Measurements from ENCODE around the gene SLC24A3. TPM values are rescaled to one million over a fixed set of nuclear protein-coding genes. Genes with fewer than 3 reads are reported as not detected.
"Not testable (repeated sequence)": the region's sequence is repeated elsewhere in the genome, so short reads cannot be mapped to it uniquely, and the experiment has no call there.

The SLC24A3 gene
- total RNA-seq, 1 donor from 2014 or later: 13.5 TPM

- FAIRE-seq: no peak
Measured at GRCh38 chr20:19644085-19644484, 431.6 kb downstream of the SLC24A3 start.

GRCh38 chr20:19646963-19647362 is 434.5 kb downstream of the SLC24A3 start:
- no peak for DNase-seq (ENCODE audit: low spot score in 2 of 2)
- FAIRE-seq: no peak

More at GRCh38 chr20:19644085-19644484, 431.6 kb downstream of the SLC24A3 start:
- DNase-seq (ENCODE audit: low spot score in 2 of 2): no peak

GRCh38 chr20:19648024-19648423 is 435.6 kb downstream of the SLC24A3 start:
- DNase-seq (ENCODE audit: low spot score in 2 of 2): no peak
- no peak for FAIRE-seq

GRCh38 chr20:19649041-19649440 is 436.6 kb downstream of the SLC24A3 start:
- FAIRE-seq (no peak), DNase-seq (ENCODE audit: low spot score in 2 of 2) (no peak)

- FAIRE-seq: no peak
- no peak for DNase-seq (ENCODE audit: low spot score in 2 of 2)
Measured at GRCh38 chr20:19652591-19653026, 440.2 kb downstream of the SLC24A3 start.

GRCh38 chr20:19653327-19653726 is 440.9 kb downstream of the SLC24A3 start:
- no peak for FAIRE-seq
- no peak for DNase-seq (ENCODE audit: low spot score in 2 of 2)

GRCh38 chr20:19654921-19655320 is 442.5 kb downstream of the SLC24A3 start:
- no peak for DNase-seq (ENCODE audit: low spot score in 2 of 2)
- FAIRE-seq: no peak

- FAIRE-seq: no peak
- no peak for DNase-seq (ENCODE audit: low spot score in 2 of 2)
Measured at GRCh38 chr20:19658137-19658536, 445.7 kb downstream of the SLC24A3 start.

GRCh38 chr20:19659448-19659847 is 447.0 kb downstream of the SLC24A3 start:
- FAIRE-seq: no peak
- no peak for DNase-seq (ENCODE audit: low spot score in 2 of 2)

- FAIRE-seq: no peak
- DNase-seq (ENCODE audit: low spot score in 2 of 2): no peak
Measured at GRCh38 chr20:19660808-19661378, 448.5 kb downstream of the SLC24A3 start.

GRCh38 chr20:19661717-19662636 is 449.5 kb downstream of the SLC24A3 start:
- DNase-seq (ENCODE audit: low spot score in 2 of 2) (peak in 1 of 2 donors; percentile 39), FAIRE-seq (no peak)

GRCh38 chr20:19662637-19662995 is 450.2 kb downstream of the SLC24A3 start:
- DNase-seq (ENCODE audit: low spot score in 2 of 2) (no peak), FAIRE-seq (no peak)

- FAIRE-seq: no peak
- no peak for DNase-seq (ENCODE audit: low spot score in 2 of 2)
Measured at GRCh38 chr20:19668418-19668817, 456.0 kb downstream of the SLC24A3 start.

- FAIRE-seq (no peak), DNase-seq (ENCODE audit: low spot score in 2 of 2) (no peak)
Measured at GRCh38 chr20:19670829-19671228, 458.4 kb downstream of the SLC24A3 start.

GRCh38 chr20:19671374-19671773 is 458.9 kb downstream of the SLC24A3 start:
- FAIRE-seq: no peak

GRCh38 chr20:19672498-19672897 is 460.1 kb downstream of the SLC24A3 start:
- DNase-seq (ENCODE audit: low spot score in 2 of 2) (no peak), FAIRE-seq (no peak)

More at GRCh38 chr20:19671374-19671773, 458.9 kb downstream of the SLC24A3 start:
- no peak for DNase-seq (ENCODE audit: low spot score in 2 of 2)

GRCh38 chr20:19673575-19673974 is 461.1 kb downstream of the SLC24A3 start:
- DNase-seq (ENCODE audit: low spot score in 2 of 2): no peak
- no peak for FAIRE-seq

GRCh38 chr20:19676202-19676601 is 463.8 kb downstream of the SLC24A3 start:
- FAIRE-seq: no peak
- DNase-seq (ENCODE audit: low spot score in 2 of 2): no peak

GRCh38 chr20:19677336-19677735 is 464.9 kb downstream of the SLC24A3 start:
- DNase-seq (ENCODE audit: low spot score in 2 of 2) (no peak), FAIRE-seq (no peak)

- not testable (repeated sequence) for DNase-seq (ENCODE audit: low spot score in 2 of 2); FAIRE-seq
Measured at GRCh38 chr20:19678591-19678990, 466.1 kb downstream of the SLC24A3 start.

GRCh38 chr20:19679900-19680495 is 467.6 kb downstream of the SLC24A3 start:
- FAIRE-seq (no peak), DNase-seq (ENCODE audit: low spot score in 2 of 2) (no peak)

All from frontal cortex (tissue), 4 donors.